Activated naive CD4-positive, alpha-beta T cell treated with anti-CD3 and anti-CD28 coated beads, Interleukin-2, amount 50 U/mL, for 16 hours (primary cell): ENCODE measurements around the gene COL15A1.

ENCODE experiments used
- DNase-seq: peaks from one replicate; pipeline ENCODE4 v3.0.0-alpha.2; 2020

COL15A1 gene

GRCh38 chr9:98974106-98974505 is 30.4 kb downstream of the COL15A1 start:
- DNase-seq = no peak

DNA sequence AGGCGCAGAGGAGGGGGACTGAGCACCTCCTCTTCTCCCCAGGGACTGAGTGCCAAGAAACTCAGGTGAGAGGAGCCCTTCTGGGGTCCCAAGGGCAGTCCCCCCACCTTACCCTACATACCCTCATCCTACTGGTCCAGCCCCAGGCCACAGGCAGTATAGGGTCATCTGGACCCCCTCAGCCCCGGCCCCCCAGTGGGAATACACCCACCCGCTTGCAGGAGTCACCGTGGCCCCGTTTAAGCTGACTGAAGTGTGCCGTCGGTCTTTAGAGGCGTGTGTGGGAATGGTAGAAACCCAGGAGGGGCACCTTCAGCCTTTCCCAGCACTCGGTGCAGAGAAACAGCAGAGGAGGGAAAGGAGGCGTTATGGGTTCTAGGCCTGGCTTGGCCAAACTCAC is 30.8 kb downstream of the COL15A1 start:
- DNase-seq = no peak

DNA sequence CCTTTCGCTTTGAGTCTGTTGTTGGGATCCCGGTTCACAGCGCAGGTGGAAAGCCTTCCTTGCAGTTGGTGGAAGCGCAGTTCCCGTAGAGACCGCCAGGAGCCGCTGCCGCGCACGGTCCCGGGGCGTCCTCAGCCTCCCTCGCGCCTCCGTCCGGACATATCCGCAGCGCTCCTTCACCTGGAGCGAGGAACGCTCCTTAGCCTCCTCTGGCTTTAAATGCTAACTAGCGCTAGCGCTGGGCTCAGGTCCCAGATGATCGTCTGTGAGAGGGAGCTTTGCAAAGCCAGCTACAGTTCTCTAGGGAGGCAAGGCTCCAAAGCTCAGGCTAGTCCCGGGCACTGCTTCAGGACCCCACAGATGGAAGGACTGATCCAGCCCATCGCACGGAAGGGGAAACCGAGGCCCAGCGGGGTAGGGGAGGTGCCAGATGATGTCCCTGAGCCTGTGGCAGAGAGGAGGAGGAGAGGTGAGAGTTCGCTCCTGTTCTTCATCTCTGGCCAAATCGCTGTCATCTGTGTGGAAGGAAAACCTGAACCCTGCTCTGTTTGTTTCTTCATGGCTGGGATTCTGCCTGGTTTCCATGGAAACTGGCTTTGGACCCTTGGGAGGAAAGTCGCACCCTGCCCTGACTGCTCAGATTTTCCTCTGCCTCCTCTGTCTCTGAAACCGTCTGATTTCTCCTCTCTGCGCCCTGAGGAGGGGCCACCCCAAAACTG is 31.4 kb downstream of the COL15A1 start:
- DNase-seq = peak; percentile 78

DNA sequence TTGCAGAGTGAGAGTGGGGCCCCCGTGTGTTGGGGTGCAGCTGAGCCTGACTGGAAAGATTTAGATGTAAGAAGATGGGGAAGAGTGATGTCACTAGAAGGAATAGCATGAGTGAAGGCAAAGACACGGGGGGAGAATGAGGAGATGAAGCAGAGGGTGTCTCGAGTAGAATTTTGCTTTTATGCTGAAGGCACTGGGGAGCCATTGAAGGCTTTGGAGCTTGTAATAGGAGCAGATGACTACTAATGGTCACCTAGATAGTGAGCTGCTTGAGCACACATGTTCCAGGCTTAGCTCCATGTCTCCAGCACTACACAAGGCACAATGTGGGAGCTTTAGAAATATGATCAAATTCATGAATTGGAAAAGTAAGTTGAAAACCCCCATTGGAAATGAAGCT is 32.1 kb downstream of the COL15A1 start:
- DNase-seq = no peak

DNA sequence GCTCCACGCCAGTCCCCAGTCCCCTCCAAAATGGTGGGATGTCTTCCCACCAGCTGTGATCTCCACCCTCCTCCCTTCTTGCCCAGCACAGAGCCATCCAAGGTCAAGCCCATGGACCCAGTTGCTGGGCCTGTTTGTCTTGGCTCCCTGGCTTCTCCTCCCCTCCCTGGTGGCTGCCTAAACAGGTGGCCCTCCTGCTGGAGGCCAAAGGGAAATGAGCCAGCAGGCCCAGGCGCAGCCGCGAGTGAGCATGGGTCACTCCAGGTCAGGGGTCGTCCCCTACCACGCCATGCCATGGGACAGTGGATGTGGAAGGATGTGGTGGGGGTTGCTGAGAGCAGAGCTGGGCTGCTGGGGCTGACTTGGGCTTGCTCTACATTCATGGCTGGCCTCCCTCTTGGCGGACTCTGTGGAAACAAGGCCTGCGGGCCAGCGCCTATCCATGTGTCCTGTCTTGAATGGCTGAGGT is 33.6 kb downstream of the COL15A1 start:
- DNase-seq = no peak

GRCh38 chr9:98977813-98978212 is 34.1 kb downstream of the COL15A1 start:
- no peak for DNase-seq

- DNase-seq = no peak
Measured at GRCh38 chr9:98978231-98978681, 34.5 kb downstream of the COL15A1 start.

DNA sequence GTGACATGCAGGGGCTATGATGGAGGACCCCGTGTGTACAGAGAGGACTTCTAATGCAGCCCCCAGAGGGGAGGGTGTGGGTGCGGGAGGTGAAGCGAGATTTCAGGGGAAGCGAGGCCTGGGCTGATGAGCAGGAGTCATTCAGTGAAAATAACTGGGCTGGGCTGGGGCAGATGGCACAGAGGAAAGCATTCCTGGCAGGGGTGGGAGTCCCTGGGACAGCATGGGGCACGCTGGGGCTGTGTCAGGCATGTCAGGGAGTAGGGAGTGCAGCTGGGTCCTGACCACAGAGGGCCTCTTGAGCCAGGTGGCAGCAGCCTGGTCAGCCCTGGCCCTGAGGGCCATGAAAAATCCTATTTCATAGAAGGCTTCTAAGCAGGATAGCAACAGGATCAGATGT is 36.6 kb downstream of the COL15A1 start:
- DNase-seq = no peak

- no peak for DNase-seq
Measured at GRCh38 chr9:98983295-98984268, 39.9 kb downstream of the COL15A1 start.

DNA sequence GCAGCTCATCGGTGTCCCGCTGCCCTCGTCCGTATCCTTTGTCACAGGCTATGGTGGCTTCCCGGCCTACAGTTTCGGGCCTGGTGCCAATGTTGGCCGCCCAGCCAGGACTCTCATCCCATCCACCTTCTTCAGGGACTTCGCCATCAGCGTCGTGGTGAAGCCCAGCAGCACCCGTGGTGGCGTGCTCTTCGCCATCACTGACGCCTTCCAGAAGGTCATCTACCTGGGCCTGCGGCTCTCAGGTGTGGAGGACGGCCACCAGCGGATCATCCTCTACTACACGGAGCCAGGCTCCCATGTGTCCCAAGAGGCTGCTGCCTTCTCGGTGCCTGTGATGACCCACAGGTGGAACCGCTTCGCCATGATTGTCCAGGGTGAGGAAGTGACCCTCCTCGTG is 41.9 kb downstream of the COL15A1 start:
- DNase-seq = no peak

DNA sequence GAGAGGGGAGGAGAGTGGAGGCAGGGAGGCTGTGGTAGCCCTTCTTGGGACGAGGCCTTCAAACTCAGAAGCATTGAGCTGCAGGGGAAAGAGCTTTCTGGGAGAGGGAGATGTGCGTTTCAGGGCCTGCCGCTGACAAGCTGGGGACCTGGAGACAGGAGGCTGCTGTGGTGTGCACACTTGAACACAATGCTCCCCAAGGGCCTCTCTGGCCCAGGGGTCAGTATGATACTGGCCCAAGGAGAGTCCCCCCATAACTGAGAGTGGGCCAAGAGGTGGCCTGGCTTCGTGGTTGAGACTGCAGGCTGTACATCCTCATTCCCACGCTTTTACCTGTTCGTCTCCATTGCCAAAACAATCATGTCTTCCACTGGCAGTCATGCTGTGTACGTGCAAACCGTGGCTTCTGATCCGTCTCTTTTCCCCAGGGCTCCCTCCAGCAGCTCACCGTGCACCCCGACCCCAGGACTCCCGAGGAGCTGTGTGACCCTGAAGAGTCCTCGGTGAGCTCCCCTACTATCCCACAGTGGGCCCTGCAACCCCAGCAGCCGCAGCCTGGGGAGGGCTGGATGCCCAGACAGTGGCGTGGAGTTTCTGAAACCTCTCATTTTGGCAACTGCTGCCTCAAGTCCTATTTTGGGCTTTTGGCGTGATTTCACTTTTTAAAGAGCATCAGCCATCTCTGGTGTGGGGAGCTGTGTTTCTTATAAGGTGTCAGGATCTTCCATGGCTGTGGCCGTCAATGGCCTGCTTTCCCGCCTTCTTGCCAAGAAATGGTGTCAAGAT is 43.4 kb downstream of the COL15A1 start:
- no peak for DNase-seq

DNA sequence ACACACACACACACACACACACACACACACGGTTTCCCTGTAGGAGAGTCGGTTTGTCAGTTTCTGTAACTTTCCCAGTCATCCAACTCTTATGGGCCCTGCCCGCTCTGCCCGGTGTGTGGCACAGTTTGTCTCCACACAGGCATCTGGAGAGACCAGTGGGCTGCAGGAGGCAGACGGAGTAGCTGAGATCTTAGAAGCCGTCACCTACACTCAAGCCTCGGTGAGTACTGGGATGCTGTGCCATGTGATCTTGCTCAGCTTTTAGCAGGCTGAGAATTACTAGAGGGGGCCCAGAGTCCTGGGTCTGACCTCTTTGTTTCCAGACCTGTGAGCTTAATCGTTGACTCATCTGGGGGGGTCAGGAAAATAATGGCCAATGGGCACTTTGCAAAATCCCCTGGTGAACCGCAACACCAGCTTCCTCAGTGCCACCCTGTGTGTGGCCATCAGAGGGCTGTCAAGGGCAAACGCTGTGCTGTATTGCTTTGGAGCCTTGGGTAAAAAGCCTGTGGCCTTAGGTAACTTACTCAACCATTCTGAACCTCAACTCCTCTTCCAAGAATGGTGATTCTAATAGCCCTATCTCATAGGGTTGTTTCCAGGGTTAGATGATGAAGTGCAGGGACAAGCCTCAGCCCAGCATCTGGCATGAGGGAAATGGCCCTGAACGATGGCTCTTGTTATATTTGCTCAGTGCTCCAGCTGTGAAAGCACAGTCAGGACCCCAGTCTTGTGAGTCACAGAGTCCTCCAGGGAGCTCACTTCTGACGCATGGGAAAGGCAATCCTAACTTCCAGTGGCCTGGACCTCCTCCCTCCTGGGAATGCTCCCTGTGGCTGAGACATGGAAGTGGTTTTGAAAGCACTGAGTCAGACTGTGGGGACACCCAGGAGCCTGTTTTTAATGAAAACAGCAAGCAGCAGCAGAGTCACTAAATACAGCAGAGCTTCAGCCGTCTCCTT is 45.6 kb downstream of the COL15A1 start:
- DNase-seq = no peak

DNA sequence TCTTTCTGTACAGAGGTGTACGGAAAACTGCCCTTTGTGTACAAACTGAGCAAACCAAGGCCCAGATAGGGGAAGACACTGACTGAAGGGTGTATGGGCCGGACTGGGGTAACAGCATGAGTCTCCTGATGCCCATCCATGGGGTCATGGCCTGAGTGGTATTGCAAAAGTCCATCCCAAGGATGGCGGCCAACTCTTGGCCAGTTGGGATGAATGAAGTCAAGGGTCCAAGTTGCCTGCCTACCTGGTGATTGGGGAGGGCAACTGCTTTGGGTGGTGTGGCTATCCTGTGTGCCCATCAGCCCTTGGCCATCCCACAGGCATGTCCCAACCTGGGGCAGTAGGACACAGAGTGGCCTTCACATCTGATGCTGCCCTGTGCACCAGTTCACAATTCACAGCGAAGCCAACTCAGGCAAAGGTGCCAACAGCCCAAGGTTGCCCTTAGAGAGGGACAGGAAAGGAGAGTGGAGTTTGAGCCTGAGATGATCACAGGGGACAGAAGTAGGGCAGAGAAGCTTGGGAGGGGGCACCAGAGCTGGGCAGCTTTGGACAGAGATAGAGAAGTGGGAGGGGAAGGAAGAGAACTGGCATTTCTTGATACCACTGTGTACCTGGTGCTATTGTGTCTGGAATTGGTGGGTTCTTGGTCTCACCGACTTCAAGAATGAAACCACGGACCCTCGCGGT is 46.6 kb downstream of the COL15A1 start:
- DNase-seq = no peak

DNA sequence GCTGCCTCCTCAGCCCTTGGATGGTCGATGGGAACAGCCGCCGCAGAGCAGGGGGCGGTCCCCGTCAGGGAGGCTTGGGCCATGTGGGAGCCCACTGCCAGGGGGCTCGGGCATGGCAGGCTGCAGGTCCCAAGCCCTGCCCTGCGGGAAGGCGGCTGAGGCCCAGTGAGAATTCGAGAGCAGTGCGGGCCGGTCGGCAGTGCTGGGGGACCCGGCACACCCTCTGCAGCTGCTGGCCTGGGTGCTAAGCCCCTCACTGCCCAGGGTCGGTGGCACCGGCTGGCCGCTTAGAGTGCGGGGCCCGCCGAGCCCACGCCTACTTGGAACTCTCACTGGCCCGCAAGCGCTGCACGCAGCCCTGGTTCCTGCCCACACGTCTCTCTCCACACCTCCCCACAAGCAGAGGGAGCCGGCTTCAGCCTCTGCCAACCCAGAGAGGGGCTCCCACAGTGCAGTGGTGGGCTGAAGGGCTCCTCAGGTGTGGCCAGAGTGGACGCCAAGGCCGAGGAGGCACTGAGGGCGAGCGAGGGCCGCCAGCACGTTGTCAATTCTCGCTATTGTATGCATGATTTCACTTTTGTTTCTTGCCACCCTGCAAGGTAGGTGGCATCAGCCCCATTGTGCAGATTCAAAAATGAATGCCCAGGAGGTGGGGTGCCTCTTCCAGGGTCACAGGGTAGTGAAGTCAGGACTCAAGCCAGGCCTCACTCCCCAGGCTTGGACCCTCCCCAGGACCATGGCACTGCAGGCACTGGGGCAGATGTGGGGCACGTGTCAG is 48.6 kb downstream of the COL15A1 start:
- no peak for DNase-seq

DNA sequence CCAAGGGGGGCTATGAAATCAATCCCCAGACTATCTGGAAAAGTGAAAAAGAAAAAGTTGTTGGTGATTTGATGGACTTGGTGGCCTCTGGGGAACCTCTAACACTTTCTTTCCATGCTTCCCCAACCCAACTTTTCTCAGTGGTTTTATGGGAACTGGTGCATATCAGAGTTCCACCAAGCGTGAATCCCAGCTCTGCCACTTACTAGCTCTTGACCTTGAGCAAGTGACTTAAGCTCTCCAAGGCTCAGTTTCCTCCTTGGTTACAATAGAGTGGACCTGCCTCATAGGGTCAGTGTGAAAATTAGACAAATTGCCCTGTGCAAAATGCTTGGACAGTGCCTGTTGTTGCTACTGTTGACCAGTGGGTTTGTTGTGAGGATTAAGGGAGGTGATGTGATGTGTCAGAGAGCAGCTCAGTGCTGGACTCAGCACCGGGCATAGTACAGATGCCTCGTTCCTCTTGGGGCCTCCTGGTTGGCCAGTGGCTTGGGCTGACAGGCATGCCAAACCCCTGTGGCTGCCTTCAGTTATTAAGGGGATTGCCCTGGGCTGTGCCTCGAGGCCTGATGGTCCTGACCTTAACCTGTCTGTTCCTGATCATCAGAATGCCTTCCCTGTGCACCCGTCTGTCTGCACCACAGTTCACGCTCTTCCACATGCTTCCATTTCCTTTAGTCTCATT is 49.3 kb downstream of the COL15A1 start:
- DNase-seq = no peak

DNA sequence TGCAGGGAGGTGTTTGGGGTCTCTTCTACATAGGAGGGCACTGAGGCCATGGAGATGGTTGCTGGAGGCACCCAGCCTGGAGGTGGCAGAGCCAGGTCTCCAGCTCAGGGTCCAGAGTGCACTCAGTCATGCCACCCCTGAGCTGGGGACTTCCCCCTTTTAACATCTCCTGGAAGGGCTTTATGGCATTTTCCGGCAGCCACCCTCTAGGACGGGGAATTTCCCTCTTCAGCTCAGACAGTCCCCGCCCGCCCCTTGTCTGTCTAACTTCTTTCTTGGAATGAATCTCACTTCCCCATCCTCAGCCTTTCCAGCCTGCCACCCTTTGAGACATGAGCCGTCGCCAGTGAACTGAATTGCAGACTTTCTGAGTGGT is 49.9 kb downstream of the COL15A1 start:
- no peak for DNase-seq

DNA sequence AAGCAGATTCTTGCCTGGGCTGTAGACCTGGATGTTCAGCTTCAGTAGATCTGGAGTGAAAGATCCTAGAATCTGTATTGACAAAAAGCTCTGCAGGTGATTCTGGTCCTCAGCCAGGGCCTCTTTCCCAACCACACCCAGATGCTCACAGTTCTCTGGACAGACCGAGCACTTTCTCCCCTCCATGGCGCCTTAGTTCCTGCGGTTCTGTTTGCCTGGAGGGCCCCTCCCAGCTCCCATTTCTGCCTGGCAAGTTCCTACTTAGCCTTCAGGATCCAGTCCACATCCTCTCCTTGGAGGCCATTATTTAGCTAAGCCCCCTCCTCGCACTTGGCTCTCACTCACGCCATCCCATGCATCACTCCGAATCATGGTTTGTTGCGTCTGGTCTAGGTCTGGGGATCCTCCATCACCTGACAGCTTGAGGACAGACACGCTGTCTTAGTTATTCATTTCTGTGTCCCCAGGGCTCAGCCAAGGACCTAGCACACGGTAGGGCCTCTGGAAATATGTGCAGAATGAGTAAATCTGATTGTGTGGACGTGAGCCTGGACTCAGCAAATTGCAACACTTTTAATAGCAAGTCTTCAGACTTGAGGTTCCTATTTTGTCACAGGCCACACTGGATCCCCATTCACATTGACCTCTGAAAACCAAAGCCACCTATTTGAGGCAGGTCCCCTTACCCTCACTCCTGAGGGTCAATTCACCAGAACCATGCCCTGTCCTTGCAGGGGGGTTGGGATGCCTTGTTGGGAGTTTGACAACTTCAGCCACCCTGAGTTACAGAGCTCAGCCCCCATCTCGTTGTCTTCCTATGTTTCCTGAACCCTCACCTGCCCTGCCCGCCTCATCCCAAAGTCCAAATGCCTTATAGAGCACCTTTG is 50.7 kb downstream of the COL15A1 start:
- no peak for DNase-seq

DNA sequence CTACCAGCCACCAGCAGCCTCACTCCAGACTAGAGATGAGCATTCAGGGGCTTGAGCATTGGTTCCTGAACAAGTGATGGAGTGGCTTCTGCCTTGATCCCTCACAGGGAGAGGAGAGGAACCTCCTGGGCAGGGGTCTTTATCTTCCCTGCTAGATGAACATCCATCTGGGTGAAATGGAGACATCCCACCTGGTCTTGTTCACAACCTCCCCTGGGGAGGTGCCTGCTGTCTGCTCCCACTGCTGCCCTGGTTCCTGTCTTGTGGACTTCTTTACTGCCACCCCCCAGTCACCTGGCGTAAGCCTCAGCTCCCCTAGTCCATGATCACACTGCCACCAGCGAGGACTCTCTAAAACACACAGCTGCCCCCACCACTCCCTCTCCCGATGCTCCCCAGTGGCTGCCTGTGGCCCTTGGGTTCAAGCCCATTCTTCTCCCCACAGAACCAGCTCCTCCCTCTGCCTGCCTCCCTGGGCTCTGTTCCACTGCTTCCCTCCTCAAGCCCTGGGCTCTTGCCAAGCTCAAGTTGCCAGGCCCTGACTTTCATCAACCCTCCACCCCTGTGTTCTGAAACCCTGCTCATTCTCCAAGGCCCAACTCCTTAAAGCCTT is 51.5 kb downstream of the COL15A1 start:
- no peak for DNase-seq
